PC-3 (cell line): ENCODE results near the gene TCEA3.

Experiments
- CTCF ChIP-seq: fragments of 300-600 bp; sonication (generic); conservative IDR thresholded peaks from 2 replicates; pipeline ENCODE4 v1.5.1; 2017; ENCODE audit warnings: antibody characterized with exemption, low read depth, mild to moderate bottlenecking, low read length
- EZH2 ChIP-seq: fragments of 300-600 bp; sonication (generic); IDR thresholded peaks from one replicate; pipeline ENCODE4 v1.6.1; 2017; ENCODE audit warnings: antibody characterized with exemption, mild to moderate bottlenecking, low read length; ENCODE audit not compliant: unreplicated experiment

DNA sequence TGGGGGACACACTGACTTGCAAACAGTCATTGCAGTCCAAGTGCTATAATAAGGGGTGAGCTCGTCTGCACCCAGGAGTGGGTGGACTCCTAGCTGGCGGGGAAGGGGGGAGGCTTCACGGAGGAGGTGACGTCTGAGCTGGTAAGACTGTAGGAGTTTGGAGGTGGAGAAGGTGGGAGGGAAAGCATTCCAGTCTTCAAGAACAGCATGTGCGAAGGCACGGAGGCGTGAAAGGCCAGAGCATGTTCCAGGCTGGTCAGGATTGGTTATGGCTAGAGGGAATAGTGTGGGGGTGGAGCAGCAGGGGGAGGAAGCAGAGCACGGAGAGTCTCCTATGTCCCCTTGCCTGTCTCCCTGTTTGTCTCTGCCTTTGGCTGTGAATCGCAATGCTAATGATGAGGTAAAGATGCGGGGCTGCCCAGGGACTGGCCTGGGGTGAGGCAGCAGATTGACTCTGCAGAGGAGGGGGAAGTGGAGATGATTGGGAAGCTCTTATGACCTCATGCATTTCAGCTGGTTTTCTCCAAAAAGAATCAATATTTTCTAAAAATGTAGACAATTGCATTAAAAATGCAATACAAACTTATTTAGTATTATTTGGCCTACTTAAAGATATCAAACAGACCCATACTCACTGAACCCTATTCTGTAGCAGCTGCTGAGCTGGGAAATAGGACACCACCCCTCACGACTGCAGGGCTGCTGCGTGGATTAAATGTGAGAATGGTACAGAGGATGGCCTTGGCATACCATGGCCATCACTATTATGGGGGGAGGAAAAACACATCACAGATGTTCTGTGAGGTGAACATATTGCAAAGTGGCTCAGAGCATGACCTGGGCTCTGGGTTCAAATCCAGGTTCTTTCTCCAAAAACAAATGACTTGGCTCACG is 52.3 kb downstream of the TCEA3 start:
- TF ChIP-seq CTCF, result no peak
- TF ChIP-seq EZH2, result no peak
